ENCODE data around the gene PCGF3.

PCGF3 gene

GRCh38 chr4:671769-672168 is 33.9 kb upstream of the PCGF3 start:
- no peaks in the 10 kb centered on the region for H3K9me3 ChIP-seq (ENCODE audit: control insufficient read depth in 1 of 2, low read length in 2 of 2)
- no peak overlapping the region for H3K4me3 ChIP-seq (ENCODE audit: low read depth in 1 of 2, low read length in 2 of 2)
- H3K27me3 ChIP-seq (ENCODE audit: low read depth, low read length): no peaks in the 10 kb centered on the region
- no peak overlapping the region for H3K27ac ChIP-seq (ENCODE audit: low read length)
- H3K36me3 ChIP-seq (ENCODE audit: control insufficient read depth in 1 of 2, insufficient read depth in 2 of 2, low read length in 2 of 2): peaks cover 15 to 19% of the 10 kb centered on the region in 2 donors
- peaks cover 12 to 22% of the 10 kb centered on the region in 2 donors for H3K4me1 ChIP-seq (ENCODE audit: control insufficient read depth in 1 of 2, insufficient read depth in 2 of 2, low read length in 2 of 2)

GRCh38 chr4:673349-674091 is 32.1 kb upstream of the PCGF3 start:
- no peaks in the 10 kb centered on the region for H3K27me3 ChIP-seq (ENCODE audit: low read depth, low read length)
- peaks cover 12 to 22% of the 10 kb centered on the region in 2 donors for H3K4me1 ChIP-seq (ENCODE audit: control insufficient read depth in 1 of 2, insufficient read depth in 2 of 2, low read length in 2 of 2)
- peak overlapping the region; percentile 77 to 95 for H3K4me3 ChIP-seq (ENCODE audit: low read depth in 1 of 2, low read length in 2 of 2)
- peaks cover 15 to 19% of the 10 kb centered on the region in 2 donors for H3K36me3 ChIP-seq (ENCODE audit: control insufficient read depth in 1 of 2, insufficient read depth in 2 of 2, low read length in 2 of 2)
- peak overlapping the region; percentile 39 for H3K27ac ChIP-seq (ENCODE audit: low read length)
- no peaks in the 10 kb centered on the region for H3K9me3 ChIP-seq (ENCODE audit: control insufficient read depth in 1 of 2, low read length in 2 of 2)

- Histone ChIP-seq H3K9me3 (ENCODE audit: control insufficient read depth in 1 of 2, low read length in 2 of 2) (no peaks in the 10 kb centered on the region), H3K4me3 (ENCODE audit: low read depth in 1 of 2, low read length in 2 of 2) (peak within 1 kb of the TSS; percentile 77 to 95), H3K27ac (ENCODE audit: low read length) (peak within 1 kb of the TSS; percentile 90), H3K4me1 (ENCODE audit: control insufficient read depth in 1 of 2, insufficient read depth in 2 of 2, low read length in 2 of 2) (peaks cover 12 to 22% of the 10 kb centered on the region in 2 donors), H3K27me3 (ENCODE audit: low read depth, low read length) (no peaks in the 10 kb centered on the region), H3K36me3 (ENCODE audit: control insufficient read depth in 1 of 2, insufficient read depth in 2 of 2, low read length in 2 of 2) (peaks cover 15 to 19% of the 10 kb centered on the region in 2 donors)
Measured at GRCh38 chr4:674172-675035, 31.2 kb upstream of the PCGF3 start, which contains the start of the genes ATP5ME and MYL5. Gene ATP5ME, minus strand, starts transcription at chr4:674276. Its CDS starts 29 bp downstream, at chr4:674247. Gene MYL5, plus strand, starts transcription at chr4:674542. Its CDS starts 3,485 bp downstream, at chr4:678027.

GRCh38 chr4:675036-675882 is 30.4 kb upstream of the PCGF3 start:
- Histone ChIP-seq H3K4me3 (ENCODE audit: low read depth in 1 of 2, low read length in 2 of 2) (peak overlapping the region; percentile 74 to 95), H3K27ac (ENCODE audit: low read length) (peak overlapping the region; percentile 90), H3K27me3 (ENCODE audit: low read depth, low read length) (no peaks in the 10 kb centered on the region), H3K36me3 (ENCODE audit: control insufficient read depth in 1 of 2, insufficient read depth in 2 of 2, low read length in 2 of 2) (peaks cover 15 to 19% of the 10 kb centered on the region in 2 donors), H3K4me1 (ENCODE audit: control insufficient read depth in 1 of 2, insufficient read depth in 2 of 2, low read length in 2 of 2) (peaks cover 12 to 22% of the 10 kb centered on the region in 2 donors), H3K9me3 (ENCODE audit: control insufficient read depth in 1 of 2, low read length in 2 of 2) (no peaks in the 10 kb centered on the region)

GRCh38 chr4:675980-676870 is 29.4 kb upstream of the PCGF3 start:
- Histone ChIP-seq H3K27me3 (ENCODE audit: low read depth, low read length) (no peaks in the 10 kb centered on the region), H3K36me3 (ENCODE audit: control insufficient read depth in 1 of 2, insufficient read depth in 2 of 2, low read length in 2 of 2) (peaks cover 10 to 16% of the 10 kb centered on the region in 2 donors), H3K9me3 (ENCODE audit: control insufficient read depth in 1 of 2, low read length in 2 of 2) (no peaks in the 10 kb centered on the region), H3K4me1 (ENCODE audit: control insufficient read depth in 1 of 2, insufficient read depth in 2 of 2, low read length in 2 of 2) (peaks cover 12 to 32% of the 10 kb centered on the region in 2 donors), H3K4me3 (ENCODE audit: low read depth in 1 of 2, low read length in 2 of 2) (no peak overlapping the region), H3K27ac (ENCODE audit: low read length) (no peak overlapping the region)

GRCh38 chr4:676871-677235 is 28.8 kb upstream of the PCGF3 start:
- no peak overlapping the region for H3K4me3 ChIP-seq (ENCODE audit: low read depth in 1 of 2, low read length in 2 of 2)
- H3K4me1 ChIP-seq (ENCODE audit: control insufficient read depth in 1 of 2, insufficient read depth in 2 of 2, low read length in 2 of 2): peaks cover 12 to 33% of the 10 kb centered on the region in 2 donors
- H3K9me3 ChIP-seq (ENCODE audit: control insufficient read depth in 1 of 2, low read length in 2 of 2): no peaks in the 10 kb centered on the region
- no peaks in the 10 kb centered on the region for H3K27me3 ChIP-seq (ENCODE audit: low read depth, low read length)
- peaks cover 5 to 9% of the 10 kb centered on the region in 2 donors for H3K36me3 ChIP-seq (ENCODE audit: control insufficient read depth in 1 of 2, insufficient read depth in 2 of 2, low read length in 2 of 2)
- no peak overlapping the region for H3K27ac ChIP-seq (ENCODE audit: low read length)

- H3K27ac ChIP-seq (ENCODE audit: low read length): no peak overlapping the region
- no peaks in the 10 kb centered on the region for H3K27me3 ChIP-seq (ENCODE audit: low read depth, low read length)
- peaks cover 12 to 33% of the 10 kb centered on the region in 2 donors for H3K4me1 ChIP-seq (ENCODE audit: control insufficient read depth in 1 of 2, insufficient read depth in 2 of 2, low read length in 2 of 2)
- no peaks in the 10 kb centered on the region for H3K9me3 ChIP-seq (ENCODE audit: control insufficient read depth in 1 of 2, low read length in 2 of 2)
- H3K4me3 ChIP-seq (ENCODE audit: low read depth in 1 of 2, low read length in 2 of 2): no peak overlapping the region
- peaks cover 0 to 1% of the 10 kb centered on the region in 2 donors for H3K36me3 ChIP-seq (ENCODE audit: control insufficient read depth in 1 of 2, insufficient read depth in 2 of 2, low read length in 2 of 2)
Measured at GRCh38 chr4:677431-678293, 28.0 kb upstream of the PCGF3 start.

- no peaks in the 10 kb centered on the region for H3K27me3 ChIP-seq (ENCODE audit: low read depth, low read length)
- H3K4me3 ChIP-seq (ENCODE audit: low read depth in 1 of 2, low read length in 2 of 2): no peak overlapping the region
- no peaks in the 10 kb centered on the region for H3K9me3 ChIP-seq (ENCODE audit: control insufficient read depth in 1 of 2, low read length in 2 of 2)
- no peaks in the 10 kb centered on the region for H3K36me3 ChIP-seq (ENCODE audit: control insufficient read depth in 1 of 2, insufficient read depth in 2 of 2, low read length in 2 of 2)
- no peak overlapping the region for H3K27ac ChIP-seq (ENCODE audit: low read length)
- peaks cover 7 to 30% of the 10 kb centered on the region in 2 donors for H3K4me1 ChIP-seq (ENCODE audit: control insufficient read depth in 1 of 2, insufficient read depth in 2 of 2, low read length in 2 of 2)
Measured at GRCh38 chr4:678331-679103, 27.1 kb upstream of the PCGF3 start.

GRCh38 chr4:679104-679481 is 26.5 kb upstream of the PCGF3 start:
- Histone ChIP-seq H3K9me3 (ENCODE audit: control insufficient read depth in 1 of 2, low read length in 2 of 2) (no peaks in the 10 kb centered on the region), H3K36me3 (ENCODE audit: control insufficient read depth in 1 of 2, insufficient read depth in 2 of 2, low read length in 2 of 2) (no peaks in the 10 kb centered on the region), H3K27ac (ENCODE audit: low read length) (no peak overlapping the region), H3K4me1 (ENCODE audit: control insufficient read depth in 1 of 2, insufficient read depth in 2 of 2, low read length in 2 of 2) (peaks cover 6 to 30% of the 10 kb centered on the region in 2 donors), H3K4me3 (ENCODE audit: low read depth in 1 of 2, low read length in 2 of 2) (no peak overlapping the region), H3K27me3 (ENCODE audit: low read depth, low read length) (no peaks in the 10 kb centered on the region)

All from muscle layer of duodenum (tissue), 2 donors.